GM18873 (cell line): ENCODE data around the gene BEAN1.
"Not testable (repeated sequence)": the region's sequence is repeated elsewhere in the genome, so short reads cannot be mapped to it uniquely, and the experiment has no call there.

Experiments
- ATAC-seq: cut with Tn5 transposase; IDR thresholded peaks from one replicate; pipeline ENCODE4 v1.9.1; 2021; ENCODE audit warnings: mild to moderate bottlenecking, moderate library complexity, moderate number of reproducible peaks; ENCODE audit not compliant: unreplicated experiment, low FRiP score

The BEAN1 gene

GRCh38 chr16:66497921-66498320 is 70.8 kb downstream of the BEAN1 start:
- not testable (repeated sequence) for ATAC-seq

- ATAC-seq, result not testable (repeated sequence)
These were observed 74.5 kb downstream of the BEAN1 start for GRCh38 chr16:66501563-66501962.

GRCh38 chr16:66502020-66502913 is 75.2 kb downstream of the BEAN1 start:
- no peak for ATAC-seq

GRCh38 chr16:66503030-66503429 is 75.9 kb downstream of the BEAN1 start:
- no peak for ATAC-seq

GRCh38 chr16:66503612-66504011 is 76.5 kb downstream of the BEAN1 start:
- no peak for ATAC-seq

- no peak for ATAC-seq
These were observed 80.7 kb downstream of the BEAN1 start for GRCh38 chr16:66507731-66508239.

GRCh38 chr16:66508248-66508913 is 81.3 kb downstream of the BEAN1 start:
- no peak for ATAC-seq

GRCh38 chr16:66508914-66509496 is 81.9 kb downstream of the BEAN1 start:
- ATAC-seq, result no peak

- ATAC-seq, result no peak
These were observed 82.5 kb downstream of the BEAN1 start for GRCh38 chr16:66509576-66509975.

- no peak for ATAC-seq
These were observed 83.2 kb downstream of the BEAN1 start for GRCh38 chr16:66510298-66510697.

GRCh38 chr16:66510711-66511601 is 83.9 kb downstream of the BEAN1 start:
- no peak for ATAC-seq

GRCh38 chr16:66511602-66512271 is 84.6 kb downstream of the BEAN1 start:
- ATAC-seq, result no peak

GRCh38 chr16:66512272-66513110 is 85.4 kb downstream of the BEAN1 start:
- ATAC-seq, result no peak

GRCh38 chr16:66513111-66513723 is 86.1 kb downstream of the BEAN1 start:
- no peak for ATAC-seq

GRCh38 chr16:66514391-66514790 is 87.3 kb downstream of the BEAN1 start:
- not testable (repeated sequence) for ATAC-seq

- ATAC-seq, result not testable (repeated sequence)
These were observed 88.0 kb downstream of the BEAN1 start for GRCh38 chr16:66514980-66515595.

- ATAC-seq, result no peak
These were observed 88.8 kb downstream of the BEAN1 start for GRCh38 chr16:66515596-66516508.
